ENCODE data around the gene IL36B.

Gene IL36B

GRCh38 chr2:113053666-113054065, 999 bp upstream of the IL36B start:
- DNase-seq (ENCODE audit: low spot score): no peak

- no peak for DNase-seq (ENCODE audit: low spot score)
These were observed 1.5 kb downstream of the IL36B start for GRCh38 chr2:113050921-113051895.

- no peak for DNase-seq (ENCODE audit: low spot score)
These were observed 6.2 kb downstream of the IL36B start for GRCh38 chr2:113046465-113046864.

GRCh38 chr2:113041871-113042270, 10.8 kb downstream of the IL36B start:
- no peak for DNase-seq (ENCODE audit: low spot score)

- no peak for DNase-seq (ENCODE audit: low spot score)
These were observed 12.9 kb downstream of the IL36B start for GRCh38 chr2:113039719-113040118.

GRCh38 chr2:113039158-113039557, 13.5 kb downstream of the IL36B start:
- DNase-seq (ENCODE audit: low spot score): no peak

- DNase-seq (ENCODE audit: low spot score): no peak
These were observed 14.4 kb downstream of the IL36B start for GRCh38 chr2:113038291-113038690.

GRCh38 chr2:113036763-113037162, 15.9 kb downstream of the IL36B start:
- no peak for DNase-seq (ENCODE audit: low spot score)

GRCh38 chr2:113034016-113034415, 18.7 kb downstream of the IL36B start:
- no peak for DNase-seq (ENCODE audit: low spot score)

- DNase-seq (ENCODE audit: low spot score): no peak
These were observed 19.9 kb downstream of the IL36B start for GRCh38 chr2:113032737-113033136.

GRCh38 chr2:113028112-113028511, 24.6 kb downstream of the IL36B start:
- DNase-seq (ENCODE audit: low spot score): no peak

GRCh38 chr2:113027691-113028090, 25.0 kb downstream of the IL36B start:
- DNase-seq (ENCODE audit: low spot score): no peak

GRCh38 chr2:113025737-113026136, 26.9 kb downstream of the IL36B start:
- DNase-seq (ENCODE audit: low spot score): no peak

GRCh38 chr2:113024764-113025163, 27.9 kb downstream of the IL36B start:
- no peak for DNase-seq (ENCODE audit: low spot score)

GRCh38 chr2:113021312-113021711, 31.4 kb downstream of the IL36B start:
- no peak for DNase-seq (ENCODE audit: low spot score)

GRCh38 chr2:113018509-113018908, 34.2 kb downstream of the IL36B start:
- no peak for DNase-seq (ENCODE audit: low spot score)

GRCh38 chr2:113015655-113016054, 37.0 kb downstream of the IL36B start:
- no peak for DNase-seq (ENCODE audit: low spot score)

GRCh38 chr2:113015042-113015441, 37.6 kb downstream of the IL36B start:
- DNase-seq (ENCODE audit: low spot score): no peak

- DNase-seq (ENCODE audit: low spot score): no peak
These were observed 38.6 kb downstream of the IL36B start for GRCh38 chr2:113014067-113014466.

GRCh38 chr2:113013336-113013661, 39.4 kb downstream of the IL36B start:
- DNase-seq (ENCODE audit: low spot score): no peak

- DNase-seq (ENCODE audit: low spot score): no peak
These were observed 40.0 kb downstream of the IL36B start for GRCh38 chr2:113012436-113013335.

GRCh38 chr2:113011108-113011507, 41.6 kb downstream of the IL36B start:
- no peak for DNase-seq (ENCODE audit: low spot score)

- no peak for DNase-seq (ENCODE audit: low spot score)
These were observed 42.6 kb downstream of the IL36B start for GRCh38 chr2:113010088-113010487.

Measured in D341Med (cell line).